HepG2 (cell line): ENCODE data around the gene RAP1A. TPM values are rescaled to one million over a fixed set of nuclear protein-coding genes. Genes with fewer than 3 reads are reported as not detected.

ENCODE experiments used
- ATAC-seq: fragments of 200-7000 bp; cut with Tn5 transposase; 3 replicates; pipeline ENCODE4 v1.9.1; 2020; ENCODE audit warnings: mild to moderate bottlenecking, moderate library complexity
- BruUV-seq: library from RNA; stranded (reverse); fragments of 400-500 nt; replicated peaks from 2 replicates; lab custom pipeline; 2021; lab: Mats Ljungman, UMichigan
- CTCF ChIA-PET: fragments of 300-600 bp; formaldehyde crosslinking; extraction: SDS; loops from one replicate; lab custom pipeline; 2021; ENCODE audit warnings: low total read pairs, inconsistent platforms, low intra/inter-chr PET ratio; lab: Yijun Ruan, JAX
- POLR2A ChIA-PET: fragments of 350-600 bp; sonication (Branson Sonifier 250); formaldehyde crosslinking; loops from one replicate; lab custom pipeline; 2020; ENCODE audit warnings: antibody characterized with exemption, inconsistent platforms; lab: Yijun Ruan, JAX
- DNase-seq: peaks from one replicate; pipeline ENCODE4 v3.0.0-alpha.2; 2015; ENCODE audit warnings: low spot score
- FAIRE-seq: peaks from 3 replicates; lab custom pipeline; 2011; peaks lifted over from hg19 to GRCh38; lab: Jason Lieb, UNC
- H2AFZ ChIP-seq: one replicate; pipeline ENCODE4 v1.6.1; 2011; ENCODE audit warnings: low read length, inconsistent platforms
- H3K27ac ChIP-seq: fragments of 300-600 bp; 3 replicates; pipeline ENCODE4 v1.8.0; 2011; ENCODE audit warnings: mixed run types, mild to moderate bottlenecking, mixed read lengths, low read length, inconsistent platforms; ENCODE audit not compliant: insufficient read depth; ENCODE audit errors: extremely low read length
- H3K27me3 ChIP-seq, 2 experiments: fragments of 200-600 bp in 1 of 2; 2 replicates in 1 of 2; 3 replicates in 1 of 2; pipeline versions ENCODE4 v1.6.0 to v1.8.0; 2011; ENCODE audit warnings: low read length in 2 of 2, mild to moderate bottlenecking in 2 of 2, moderate library complexity in 2 of 2, inconsistent platforms in 1 of 2; ENCODE audit not compliant: insufficient read depth in 2 of 2, control insufficient read depth in 1 of 2
- H3K36me3 ChIP-seq, 2 experiments: fragments of 200-600 bp in 1 of 2; replicated peaks in 1 of 2; 2 replicates in 1 of 2; 3 replicates in 1 of 2; pipeline versions ENCODE4 v1.5.1 to v1.8.0; 2011; ENCODE audit warnings: low read length in 2 of 2, inconsistent platforms in 1 of 2; ENCODE audit not compliant: insufficient read depth in 2 of 2, control insufficient read depth in 1 of 2
- H3K4me1 ChIP-seq: 2 replicates; pipeline ENCODE4 v1.5.1; 2012; ENCODE audit warnings: low read length, inconsistent platforms; ENCODE audit not compliant: insufficient read depth
- H3K4me2 ChIP-seq: 2 replicates; pipeline ENCODE4 v1.6.0; 2011; ENCODE audit warnings: low read depth, low read length, inconsistent platforms
- H3K4me3 ChIP-seq, 3 experiments: fragments of 200-600 bp in 1 of 3; sonication (generic), shearing (Covaris generic) in 1 of 3; replicated peaks in 1 of 3; 2 replicates each; pipeline ENCODE4 v1.5.1; 2011 to 2016; ENCODE audit warnings: low read length in 3 of 3, inconsistent platforms in 2 of 3, low read depth in 2 of 3, mild to moderate bottlenecking in 2 of 3, control low read depth in 1 of 3, mixed read lengths in 1 of 3; ENCODE audit not compliant: insufficient read depth in 1 of 3
- H3K79me2 ChIP-seq: one replicate; pipeline ENCODE4 v1.6.1; 2011; ENCODE audit warnings: low read length, inconsistent platforms; ENCODE audit not compliant: insufficient read depth
- H3K9ac ChIP-seq: 2 replicates; pipeline ENCODE4 v1.6.0; 2011; ENCODE audit warnings: mild to moderate bottlenecking, low read depth, low read length, inconsistent platforms; ENCODE audit not compliant: insufficient read depth
- H3K9me3 ChIP-seq: 2 replicates; pipeline ENCODE4 v1.5.1; 2012; ENCODE audit warnings: mild to moderate bottlenecking, low read length
- H4K20me1 ChIP-seq: 2 replicates; pipeline ENCODE4 v1.6.0; 2011; ENCODE audit warnings: inconsistent platforms, mild to moderate bottlenecking, low read length, moderate library complexity; ENCODE audit not compliant: insufficient read depth
- BCL6 ChIP-seq: IDR thresholded peaks from 2 replicates; pipeline ENCODE4 v1.6.1; 2016; ENCODE audit warnings: missing genetic modification reagents, missing compliant biosample characterization
- GATA4 ChIP-seq: sonication (generic); IDR thresholded peaks from 2 replicates; pipeline ENCODE4 v1.6.1; 2016; ENCODE audit warnings: antibody characterized with exemption, low read depth, borderline replicate concordance
- HDAC2 ChIP-seq: sonication (generic); formaldehyde crosslinking; IDR thresholded peaks from 2 replicates; pipeline ENCODE4 v1.4.0; 2020; ENCODE audit warnings: missing genetic modification reagents
- NCOR1 ChIP-seq: fragments of 200-600 bp; sonication (generic); IDR thresholded peaks from 2 replicates; pipeline ENCODE4 v1.7.0; 2017; ENCODE audit warnings: antibody characterized with exemption, low read length, borderline replicate concordance
- NFIB ChIP-seq: sonication (generic); formaldehyde crosslinking; IDR thresholded peaks from 2 replicates; pipeline ENCODE4 v1.9.0; 2021; ENCODE audit warnings: missing genetic modification reagents, mild to moderate bottlenecking, borderline replicate concordance
- PITX1 ChIP-seq: sonication (generic); formaldehyde crosslinking; IDR thresholded peaks from 2 replicates; pipeline ENCODE4 v1.5.1; 2020; ENCODE audit warnings: mild to moderate bottlenecking, missing genetic modification reagents
- PPARG ChIP-seq: conservative IDR thresholded peaks from 2 replicates; pipeline ENCODE4 v1.6.1; 2016; ENCODE audit warnings: missing biosample characterization, missing genetic modification reagents
- TARDBP ChIP-seq: sonication (generic); formaldehyde crosslinking; IDR thresholded peaks from 2 replicates; pipeline ENCODE4 v1.8.0; 2022; ENCODE audit warnings: mild to moderate bottlenecking, missing genetic modification reagents
- ZNF652 ChIP-seq: IDR thresholded peaks from 2 replicates; pipeline ENCODE4 v1.6.1; 2016; ENCODE audit warnings: low read depth, borderline replicate concordance
- WGBS: methylation state at CpG from one replicate; pipeline ENCODE4 v1.1.6; 2017; ENCODE audit warnings: low lambda C conversion rate; 5-methylcytosine and 5-hydroxymethylcytosine counted together
- in situ Hi-C: cut with HindIII; loops from 2 replicates; pipeline ENCODE4 v1.10.0; 2017; ENCODE audit warnings: low pct_unique_long_range_greater_than_20kb; ENCODE audit not compliant: extremely low pct_ligation_motif_present
- intact Hi-C: fragments of 100-400 bp; cut with micrococcal nuclease; formaldehyde crosslinking; loops from one replicate; pipeline ENCODE4 v1.10.0; 2022; ENCODE audit not compliant: unreplicated experiment
- polyA plus RNA-seq, 8 experiments: library from polyadenylated mRNA; depleted of rRNA in 3 of 8; stranded (reverse) in 7 of 8; unstranded in 1 of 8; fragments of >200 nt; fragmentation: Illumina TruSeq in 4 of 8; extraction: Trizol in 4 of 8; gene quantifications; 2 replicates each; pipeline versions ENCODE4 v1.2.1 to v1.2.3, GENCODE V29; 2011 to 2016; ENCODE audit warnings: low read depth in 4 of 8, missing spikeins in 1 of 8, mixed read lengths in 1 of 8; ENCODE audit not compliant: insufficient read depth in 1 of 8
- total RNA-seq, 5 experiments: library from RNA; depleted of rRNA; stranded (reverse); fragments of >200 nt; fragmentation: Illumina TruSeq; extraction: Trizol; gene quantifications; 2 replicates each; pipeline ENCODE4 v1.2.3, GENCODE V29; 2016; ENCODE audit warnings: low read depth in 1 of 5
- TF ChIP-seq, protein P1 (sequence below): IDR thresholded peaks from 2 replicates; pipeline ENCODE4 v1.6.1; 2016
- TF ChIP-seq, protein P2 (sequence below): sonication (generic); formaldehyde crosslinking; IDR thresholded peaks from 2 replicates; pipeline ENCODE4 v1.4.0; 2020; ENCODE audit warnings: low read depth, missing genetic modification reagents
- TF ChIP-seq, protein P3 (sequence below): sonication (generic); formaldehyde crosslinking; IDR thresholded peaks from 2 replicates; pipeline ENCODE4 v1.8.1; 2023; ENCODE audit warnings: mild to moderate bottlenecking, missing genetic modification reagents, borderline replicate concordance

Gene RAP1A
- total and polyA plus RNA-seq, 2 of the 13 experiments (the other 11 are each of a cell fraction or from before 2014, with no cell fraction given), result 19.0 to 20.7 TPM

DNA sequence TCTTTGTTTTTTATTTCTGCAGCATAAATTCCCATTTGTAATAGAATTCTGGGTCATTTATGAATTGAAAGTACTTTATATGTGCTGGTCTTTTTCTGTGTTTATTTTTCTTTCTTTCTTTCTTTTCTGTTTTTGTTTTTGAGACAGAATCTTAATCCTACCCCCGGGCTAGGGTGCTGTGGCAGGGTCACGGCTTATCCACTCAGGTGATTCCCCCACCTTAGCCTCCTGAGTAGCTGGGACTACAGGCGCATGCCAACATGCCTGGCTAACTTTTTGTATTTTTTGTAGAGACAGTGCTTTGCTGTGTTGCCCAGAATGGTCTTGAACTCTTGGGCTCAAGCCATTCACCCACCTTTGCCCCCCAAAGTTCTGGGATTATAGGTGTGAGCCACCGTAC is 18.7 kb downstream of the RAP1A start (continued):
- TF ChIP-seq, protein P1, sequence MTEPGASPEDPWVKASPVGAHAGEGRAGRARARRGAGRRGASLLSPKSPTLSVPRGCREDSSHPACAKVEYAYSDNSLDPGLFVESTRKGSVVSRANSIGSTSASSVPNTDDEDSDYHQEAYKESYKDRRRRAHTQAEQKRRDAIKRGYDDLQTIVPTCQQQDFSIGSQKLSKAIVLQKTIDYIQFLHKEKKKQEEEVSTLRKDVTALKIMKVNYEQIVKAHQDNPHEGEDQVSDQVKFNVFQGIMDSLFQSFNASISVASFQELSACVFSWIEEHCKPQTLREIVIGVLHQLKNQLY (CRISPR knock-in tag), result no peak
- no peak for TF ChIP-seq TARDBP (CRISPR knock-in tag)

DNA sequence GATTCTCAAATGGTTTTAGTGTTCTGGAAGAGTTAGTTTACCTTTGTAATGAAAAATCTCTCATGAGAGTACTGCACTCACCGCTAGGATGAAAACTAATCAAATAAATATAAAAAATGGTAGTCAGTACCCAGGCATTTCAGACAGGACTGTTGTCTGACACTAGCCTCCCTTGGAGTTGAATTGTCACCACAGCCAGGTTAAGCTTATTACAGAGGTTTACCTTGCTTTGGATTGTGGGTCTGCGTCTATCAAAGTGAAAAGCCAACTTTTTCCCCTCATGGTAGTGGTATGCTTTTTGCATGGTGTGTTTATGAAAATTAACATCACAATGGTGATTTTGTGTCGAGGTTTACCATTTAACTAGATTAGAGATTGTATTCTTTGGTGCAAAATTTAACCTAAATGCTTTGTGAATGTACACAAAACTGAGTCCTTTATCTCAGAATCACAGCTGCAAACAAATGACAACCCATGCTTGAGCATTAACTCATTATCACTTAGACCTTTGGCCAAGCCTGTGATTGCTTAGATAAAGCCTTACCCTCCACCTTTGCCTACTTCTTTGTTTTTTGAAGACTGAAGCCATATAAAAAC is 20.1 kb downstream of the RAP1A start:
- peak; percentile 34 for DNase-seq
- peak overlapping the region; percentile 36 for H3K27ac ChIP-seq
- CTCF ChIA-PET, result no interaction called here
- TF ChIP-seq, protein P2, sequence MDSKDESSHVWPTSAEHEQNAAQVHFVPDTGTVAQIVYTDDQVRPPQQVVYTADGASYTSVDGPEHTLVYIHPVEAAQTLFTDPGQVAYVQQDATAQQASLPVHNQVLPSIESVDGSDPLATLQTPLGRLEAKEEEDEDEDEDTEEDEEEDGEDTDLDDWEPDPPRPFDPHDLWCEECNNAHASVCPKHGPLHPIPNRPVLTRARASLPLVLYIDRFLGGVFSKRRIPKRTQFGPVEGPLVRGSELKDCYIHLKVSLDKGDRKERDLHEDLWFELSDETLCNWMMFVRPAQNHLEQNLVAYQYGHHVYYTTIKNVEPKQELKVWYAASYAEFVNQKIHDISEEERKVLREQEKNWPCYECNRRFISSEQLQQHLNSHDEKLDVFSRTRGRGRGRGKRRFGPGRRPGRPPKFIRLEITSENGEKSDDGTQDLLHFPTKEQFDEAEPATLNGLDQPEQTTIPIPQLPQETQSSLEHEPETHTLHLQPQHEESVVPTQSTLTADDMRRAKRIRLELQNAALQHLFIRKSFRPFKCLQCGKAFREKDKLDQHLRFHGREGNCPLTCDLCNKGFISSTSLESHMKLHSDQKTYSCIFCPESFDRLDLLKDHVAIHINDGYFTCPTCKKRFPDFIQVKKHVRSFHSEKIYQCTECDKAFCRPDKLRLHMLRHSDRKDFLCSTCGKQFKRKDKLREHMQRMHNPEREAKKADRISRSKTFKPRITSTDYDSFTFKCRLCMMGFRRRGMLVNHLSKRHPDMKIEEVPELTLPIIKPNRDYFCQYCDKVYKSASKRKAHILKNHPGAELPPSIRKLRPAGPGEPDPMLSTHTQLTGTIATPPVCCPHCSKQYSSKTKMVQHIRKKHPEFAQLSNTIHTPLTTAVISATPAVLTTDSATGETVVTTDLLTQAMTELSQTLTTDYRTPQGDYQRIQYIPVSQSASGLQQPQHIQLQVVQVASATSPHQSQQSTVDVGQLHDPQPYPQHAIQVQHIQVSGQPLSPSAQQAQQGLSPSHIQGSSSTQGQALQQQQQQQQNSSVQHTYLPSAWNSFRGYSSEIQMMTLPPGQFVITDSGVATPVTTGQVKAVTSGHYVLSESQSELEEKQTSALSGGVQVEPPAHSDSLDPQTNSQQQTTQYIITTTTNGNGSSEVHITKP (CRISPR knock-in tag), result no peak
- TF ChIP-seq NFIB (CRISPR knock-in tag) (no peak), HDAC2 (CRISPR knock-in tag) (0 out of 2 replicates have a peak, but pooled peaks have one; percentile 15), ZNF652 (peak; percentile 54; the same call in 1 of the 2 replicates), PPARG (CRISPR knock-in tag) (peak; percentile 59; the same call in 1 of the 2 replicates), PITX1 (CRISPR knock-in tag) (peak; percentile 71), GATA4 (peak; percentile 19; the same call in 1 of the 2 replicates), NCOR1 (no peak), BCL6 (peak; percentile 15; the same call in 1 of the 2 replicates)
- TF ChIP-seq, protein P3, sequence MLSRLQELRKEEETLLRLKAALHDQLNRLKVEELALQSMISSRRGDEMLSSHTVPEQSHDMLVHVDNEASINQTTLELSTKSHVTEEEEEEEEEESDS (CRISPR knock-in tag), result no peak

More for the DNA sequence above, 20.1 kb downstream of the RAP1A start:
- Histone ChIP-seq H2AFZ (no peak overlapping the region), H3K9ac (no peak overlapping the region), H3K4me1 (peaks cover 28% of the 10 kb centered on the region), H3K4me2 (peak overlapping the region; percentile 61), H3K4me3 (no peak overlapping the region), H3K79me2 (peaks cover 67% of the 10 kb centered on the region), H3K9me3 (no peaks in the 10 kb centered on the region), H3K27me3 (no peaks in the 10 kb centered on the region), H3K36me3 (no peaks in the 10 kb centered on the region), H4K20me1 (peaks cover 4% of the 10 kb centered on the region; the same call in 1 of the 2 replicates)
- in situ Hi-C loops, result no loop called here
- peak; percentile 86 for ATAC-seq
- BruUV-seq, result no TSS peak
- WGBS, result 12% methylated on average over 3 of the region's 3 CpGs
- FAIRE-seq, result peak; percentile 83
- POLR2A ChIA-PET, result interaction anchor here (2.0 to 2.1 kb wide), 2 partner anchors 20 to 132 kb away, joined by 5 to 6 read pairs; partner anchors contain the start of gene RAP1A
- intact Hi-C loops, result no loop called here
